ENCODE data around the gene LINS1.

The LINS1 gene

DNA sequence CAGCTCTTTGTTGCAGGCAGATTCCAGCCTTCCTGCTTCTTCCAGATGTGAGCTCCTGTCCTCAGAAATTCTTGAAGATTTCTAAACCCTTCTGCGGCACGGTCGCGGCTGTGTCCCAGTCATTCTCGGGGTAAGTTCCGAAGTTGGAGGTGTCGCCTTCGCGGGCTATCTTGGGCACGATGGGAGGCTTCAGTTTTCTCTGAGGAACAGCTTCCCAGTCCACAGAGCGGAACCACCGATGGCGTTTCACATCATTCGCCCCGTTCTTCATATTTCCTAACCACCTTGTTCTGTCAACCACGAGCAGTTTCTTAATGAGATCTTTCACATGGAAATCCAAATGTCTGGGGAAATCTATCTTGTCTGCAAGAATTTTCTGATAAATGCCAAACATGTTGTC, 48.5 kb downstream of the LINS1 start:
- DNase-seq: no peak

GRCh38 chr15:100547961-100548360, 54.0 kb downstream of the LINS1 start:
- no peak for DNase-seq

DNA sequence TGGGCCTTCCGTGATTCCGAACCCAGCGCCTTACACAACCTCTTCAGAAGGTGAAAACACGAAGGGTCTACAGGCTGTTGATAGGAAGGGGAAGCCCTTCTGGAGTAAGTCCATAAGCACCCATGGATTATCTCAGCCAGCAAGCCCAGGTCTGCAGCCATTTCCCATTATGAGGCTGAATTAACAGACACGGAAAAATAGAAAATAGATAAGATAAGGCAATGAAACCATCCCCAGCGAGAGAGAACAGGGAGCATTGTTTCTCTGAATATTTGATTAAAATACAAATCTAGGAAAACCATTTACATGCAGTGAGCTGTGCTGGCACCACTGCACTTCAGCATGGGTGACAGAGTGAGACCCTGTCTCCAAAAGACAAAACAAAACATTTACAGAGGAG, 57.0 kb downstream of the LINS1 start:
- DNase-seq: no peak

GRCh38 chr15:100544338-100544841, 57.6 kb downstream of the LINS1 start:
- DNase-seq: no peak

DNA sequence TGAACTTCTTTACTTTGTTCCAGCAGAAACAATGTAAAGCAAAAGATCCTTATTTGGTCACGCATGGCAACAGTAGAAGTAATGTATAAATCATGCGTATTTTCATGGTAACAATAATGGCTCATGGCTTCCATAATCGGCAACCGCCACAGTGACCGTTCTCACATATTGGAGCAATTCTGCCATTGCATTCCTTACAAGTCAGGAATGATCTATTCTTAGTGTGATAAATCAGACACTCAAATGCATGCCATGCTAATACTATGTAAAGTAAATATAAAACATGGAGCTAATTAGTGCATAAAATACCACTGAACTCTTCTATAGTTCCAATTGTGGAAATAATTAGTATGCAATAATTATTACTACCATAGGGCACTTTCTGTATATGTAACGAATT, 59.7 kb downstream of the LINS1 start:
- no peak for DNase-seq

- no peak for DNase-seq
Observed at GRCh38 chr15:100537331-100537730, 64.7 kb downstream of the LINS1 start.

- no peak for DNase-seq
Observed at GRCh38 chr15:100536733-100537132, 65.3 kb downstream of the LINS1 start.

DNA sequence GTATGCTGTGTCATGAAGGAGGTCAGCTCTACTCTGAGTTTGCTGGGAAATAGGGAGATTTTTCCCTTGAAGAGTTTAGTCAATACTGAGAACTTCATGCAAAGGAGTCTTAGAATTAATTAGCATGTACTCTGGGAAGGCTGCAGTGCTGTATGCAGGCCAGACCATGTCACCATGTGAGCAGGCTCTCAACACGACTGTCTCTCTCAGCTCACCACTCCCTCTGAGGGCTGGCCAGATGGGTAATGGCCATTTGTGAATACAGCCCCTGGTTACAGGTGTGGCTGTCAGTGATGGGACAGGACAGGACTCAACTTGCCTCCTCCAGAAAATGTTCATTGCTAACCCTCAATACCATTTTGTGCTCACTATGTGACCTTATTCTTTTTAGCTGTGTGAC, 68.1 kb downstream of the LINS1 start:
- no peak for DNase-seq

DNA sequence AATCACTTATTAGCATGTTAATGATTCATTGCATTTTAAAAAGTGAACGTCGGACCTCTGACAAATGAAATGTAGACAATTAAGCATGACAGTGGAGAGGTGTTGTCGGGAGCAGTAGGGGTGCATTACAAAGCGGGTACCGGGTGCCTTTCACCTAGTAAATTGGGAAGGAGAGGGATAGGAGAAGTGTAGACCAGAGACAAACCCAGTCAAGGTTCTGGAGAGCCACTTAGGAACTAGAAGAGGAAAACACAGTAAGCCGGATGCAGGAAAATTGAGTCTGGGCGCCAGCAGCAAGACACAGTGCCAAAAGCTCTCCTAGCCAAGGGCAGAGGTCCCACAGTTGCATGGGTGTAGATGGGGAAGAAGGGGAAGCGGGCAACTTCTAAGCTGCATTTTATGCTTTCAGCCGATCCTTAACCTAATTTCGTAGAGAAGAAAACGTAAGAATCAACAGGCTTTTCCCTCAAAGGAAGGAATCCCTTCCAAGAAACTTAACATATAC, 70.1 kb downstream of the LINS1 start:
- DNase-seq: no peak

DNA sequence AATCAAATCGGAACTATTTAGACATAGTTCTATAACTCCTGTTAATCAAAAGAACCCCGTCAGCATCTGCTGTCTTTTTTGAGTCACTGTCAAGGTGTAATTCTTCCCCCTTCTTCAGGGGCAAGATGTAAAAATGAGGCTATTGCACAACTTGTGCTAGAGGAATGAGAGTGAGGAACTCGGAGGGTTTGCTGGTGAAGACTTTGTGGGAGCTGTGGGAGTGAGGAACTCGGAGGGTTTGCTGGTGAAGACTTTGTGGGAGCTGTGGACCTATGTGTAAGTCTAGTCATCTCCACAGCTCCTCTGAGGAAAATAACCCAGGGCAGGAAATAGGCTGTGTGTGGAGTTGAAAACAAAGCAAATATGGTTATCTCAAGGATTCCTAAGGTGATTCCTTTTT, 70.8 kb downstream of the LINS1 start:
- no peak for DNase-seq

- DNase-seq: no peak
Observed at GRCh38 chr15:100529556-100529955, 72.4 kb downstream of the LINS1 start.

DNA sequence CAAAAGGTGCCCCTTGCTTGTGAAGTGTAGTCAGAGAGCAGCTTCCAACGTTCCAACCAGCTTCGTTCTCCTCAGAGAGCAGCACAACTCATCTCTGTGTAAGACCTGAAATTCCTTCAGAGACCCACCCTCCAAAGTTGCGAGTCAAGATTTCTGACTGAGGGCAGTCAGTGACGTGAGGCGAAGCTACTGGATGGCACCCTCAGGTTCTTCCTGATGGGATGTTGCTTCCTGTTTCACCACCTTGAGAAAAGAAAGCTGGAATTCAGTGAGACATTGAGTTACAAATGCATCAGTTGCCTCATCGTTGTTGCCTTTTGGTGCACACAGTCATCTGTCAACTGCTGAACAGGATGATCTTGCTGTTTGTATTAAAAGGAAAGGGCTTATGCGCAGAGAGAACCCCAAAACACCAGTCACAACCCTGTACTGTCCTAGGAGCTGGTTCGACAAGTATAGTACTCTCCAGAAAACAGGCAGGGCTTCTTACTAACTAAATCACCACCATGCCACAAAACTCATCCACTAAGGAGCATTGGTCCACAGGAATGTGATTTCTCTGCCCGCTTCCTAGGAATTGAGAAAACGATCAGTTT, 73.1 kb downstream of the LINS1 start, which contains the start of gene CERS3:
CERS3 (minus strand) TSS at position 118 of the 596 bp plus-strand sequence. CDS start 27,101 bp downstream, outside the sequence.
- DNase-seq: no peak

GRCh38 chr15:100526027-100526481, 75.9 kb downstream of the LINS1 start:
- DNase-seq: no peak

GRCh38 chr15:100525436-100525835, 76.5 kb downstream of the LINS1 start:
- DNase-seq: no peak

DNA sequence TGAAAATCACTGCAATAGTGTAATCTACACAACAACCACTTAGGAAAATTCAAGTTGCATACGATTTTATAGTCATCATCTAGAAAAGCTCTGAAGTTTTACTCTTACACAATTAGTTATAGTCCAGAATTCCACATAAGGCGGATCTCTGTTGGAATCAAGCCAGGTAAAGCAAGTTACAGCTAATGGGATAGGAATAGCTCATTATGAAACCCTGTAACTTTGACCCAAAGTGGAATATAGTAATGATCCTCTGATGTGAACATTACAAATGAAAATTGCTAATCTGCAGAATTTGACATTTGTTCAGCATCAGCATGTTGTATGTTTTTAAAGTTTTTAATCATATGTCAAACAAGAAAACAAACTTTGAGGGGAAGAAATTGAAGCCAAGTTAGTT, 77.7 kb downstream of the LINS1 start:
- no peak for DNase-seq

GRCh38 chr15:100521907-100522306, 80.1 kb downstream of the LINS1 start:
- no peak for DNase-seq

DNA sequence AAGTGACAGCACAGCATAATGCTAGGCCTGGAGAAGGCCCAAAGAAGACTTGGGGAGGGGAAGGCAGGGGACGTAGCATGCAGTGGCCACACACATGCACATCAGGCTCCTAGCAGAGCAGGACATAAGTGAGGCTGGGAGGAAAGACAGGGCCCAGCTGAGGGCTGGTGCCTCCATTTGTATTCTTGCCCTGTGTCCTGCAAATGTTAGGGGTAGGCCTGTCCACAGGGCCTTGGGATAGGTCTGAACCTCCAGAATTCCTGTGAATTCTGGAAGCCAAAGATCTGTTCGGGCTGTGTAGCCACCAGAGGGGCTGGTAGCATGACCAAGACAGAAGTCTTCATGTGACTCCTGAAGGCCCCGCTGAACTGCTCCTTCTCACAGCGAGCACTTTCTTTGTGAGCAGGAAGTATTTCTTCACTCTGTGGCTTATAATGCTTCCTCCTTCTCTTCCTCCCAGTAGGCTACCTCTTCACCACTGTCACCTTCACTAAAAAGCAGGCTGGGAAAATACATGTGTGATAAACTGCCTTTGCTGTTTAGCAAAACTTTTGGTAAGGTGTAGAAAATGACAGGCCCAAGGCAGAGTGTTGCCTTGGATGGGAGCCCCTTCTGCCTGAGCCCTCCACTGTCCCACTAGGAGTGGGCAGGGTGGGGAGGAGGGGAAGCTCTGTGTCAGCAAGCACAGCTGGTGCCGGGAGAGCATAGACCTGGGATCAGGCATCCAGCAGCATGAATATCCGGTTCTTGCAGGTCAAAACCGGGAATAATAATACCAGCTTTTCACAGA, 81.7 kb downstream of the LINS1 start:
- no peak for DNase-seq

DNA sequence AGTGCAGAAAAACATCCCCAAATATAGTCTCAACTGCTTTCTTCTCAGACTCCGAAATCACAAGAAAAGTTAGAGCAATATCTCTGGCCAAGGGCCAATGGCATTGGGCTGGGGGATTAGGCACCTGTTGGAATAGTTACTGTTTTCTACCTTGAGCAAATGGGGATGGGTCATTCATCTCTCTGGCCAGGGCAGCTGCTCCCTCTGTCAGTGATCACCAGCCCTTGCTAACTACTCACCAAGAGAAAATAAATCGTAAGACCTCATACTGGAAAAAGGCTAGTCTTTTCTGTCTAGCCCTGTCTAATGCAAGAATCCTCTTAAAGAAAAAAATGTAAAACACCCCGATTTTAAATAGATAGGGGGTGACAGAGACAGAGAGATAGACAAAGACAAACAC, 84.1 kb downstream of the LINS1 start:
- DNase-seq: no peak

All from NCI-H510A (cell line).